Ureter (tissue), 1 donor: ENCODE measurements around the gene VTI1A. TPM values are rescaled to one million over a fixed set of nuclear protein-coding genes. Genes with fewer than 3 reads are reported as not detected.

Source experiments
- DNase-seq: peaks from one replicate; pipeline ENCODE4 v3.0.0-alpha.2; 2020; ENCODE audit warnings: low spot score
- total RNA-seq: library from RNA; stranded (reverse); gene quantifications from one replicate; pipeline ENCODE4 v1.2.4, GENCODE V29; 2023
- donor health status: DM: yes; HTN: yes; CAD: no.

VTI1A gene
- total RNA-seq, 1 donor from 2014 or later = 50.4 TPM

DNA sequence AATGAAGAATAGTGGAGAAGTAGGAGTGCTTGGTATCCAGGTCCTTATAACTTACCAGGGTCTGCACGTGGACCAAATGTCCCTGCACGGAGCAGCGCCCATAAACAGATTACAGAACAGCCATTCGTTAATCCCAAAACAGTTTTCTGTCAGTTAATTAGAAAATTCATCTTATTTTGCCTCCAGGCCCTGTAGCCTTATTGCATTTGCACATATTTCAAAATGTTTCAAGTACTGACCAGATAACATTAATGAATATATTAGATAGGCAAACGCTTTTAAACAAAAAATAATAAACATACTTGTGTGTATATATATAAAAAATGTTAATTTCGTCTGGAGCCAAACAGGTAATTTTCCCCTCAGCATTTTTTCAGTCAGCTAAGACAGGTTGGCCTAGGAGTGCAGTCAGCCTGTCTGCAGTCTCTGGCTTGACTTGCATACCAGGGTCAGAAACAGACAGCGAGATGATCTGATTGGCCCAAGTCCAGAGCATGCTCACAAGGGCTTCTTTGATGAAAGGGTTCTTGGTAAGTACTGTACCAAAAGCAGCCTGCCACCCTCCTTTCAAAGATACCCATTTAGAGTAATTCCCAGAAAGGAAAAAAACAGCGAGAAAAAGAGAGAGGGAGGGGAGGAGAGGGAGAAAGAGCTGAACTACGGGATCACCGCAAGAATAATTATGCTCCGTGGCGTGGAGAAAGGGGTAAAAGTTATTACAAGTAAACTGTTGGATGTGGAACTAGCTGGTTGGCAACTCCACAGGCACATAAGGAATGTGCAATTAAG, 308.6 kb downstream of the VTI1A start:
- no peak for DNase-seq

DNA sequence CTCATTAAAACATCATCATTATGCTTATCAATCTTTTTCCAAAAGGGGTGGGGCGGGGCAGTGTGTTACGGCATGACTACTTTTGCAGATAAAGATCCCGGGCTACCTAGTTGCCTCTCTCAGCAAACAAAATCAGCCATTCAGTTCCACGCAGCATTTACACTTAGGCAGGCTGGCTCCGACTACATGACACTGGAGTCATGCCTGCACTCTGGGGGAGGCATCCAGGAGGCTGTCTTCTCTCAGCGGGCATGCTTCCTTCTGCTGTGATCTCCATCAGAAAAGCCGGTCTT, 309.2 kb downstream of the VTI1A start:
- no peak for DNase-seq

DNA sequence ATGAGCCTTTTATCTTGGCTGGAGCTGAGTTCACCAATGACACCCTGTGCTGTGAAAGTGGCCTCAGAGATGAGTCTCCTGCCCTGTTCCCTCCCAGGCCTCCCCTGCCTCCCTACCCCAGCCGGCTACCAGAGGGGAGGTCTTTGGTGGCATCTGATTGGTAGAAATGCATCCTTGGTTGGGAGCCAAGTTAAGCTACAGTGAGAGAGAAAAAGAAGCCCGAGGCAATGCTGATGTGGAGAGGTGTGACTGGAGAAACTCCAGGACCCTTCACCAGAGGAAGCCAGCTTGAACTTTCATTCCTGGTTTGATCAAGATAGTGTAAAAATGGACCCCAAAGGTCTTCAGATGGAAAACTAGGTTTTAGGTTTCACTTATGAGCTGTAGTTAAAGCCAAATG, 311.9 kb downstream of the VTI1A start:
- DNase-seq = no peak

DNA sequence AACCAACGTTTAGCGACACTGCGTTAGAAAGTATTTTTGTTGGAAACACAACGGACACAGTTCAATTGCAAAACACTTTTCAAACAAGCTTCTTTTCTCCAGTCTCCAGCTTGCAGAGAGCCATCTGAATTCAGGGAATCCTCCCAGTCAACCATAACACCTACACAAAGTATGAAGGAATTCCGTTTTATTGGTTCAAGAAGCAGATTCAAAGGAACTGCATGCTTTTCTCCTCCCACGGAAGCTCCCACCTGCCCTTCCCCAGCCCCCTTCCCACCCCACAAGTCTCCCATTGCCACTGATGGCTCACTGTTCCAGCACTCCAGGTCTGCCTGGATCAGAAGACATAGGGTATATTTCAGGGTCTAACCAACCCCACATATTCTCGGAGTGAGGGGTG, 312.5 kb downstream of the VTI1A start:
- DNase-seq = no peak

- DNase-seq = no peak
Observed at GRCh38 chr10:112761256-112761655, 314.2 kb downstream of the VTI1A start.

DNA sequence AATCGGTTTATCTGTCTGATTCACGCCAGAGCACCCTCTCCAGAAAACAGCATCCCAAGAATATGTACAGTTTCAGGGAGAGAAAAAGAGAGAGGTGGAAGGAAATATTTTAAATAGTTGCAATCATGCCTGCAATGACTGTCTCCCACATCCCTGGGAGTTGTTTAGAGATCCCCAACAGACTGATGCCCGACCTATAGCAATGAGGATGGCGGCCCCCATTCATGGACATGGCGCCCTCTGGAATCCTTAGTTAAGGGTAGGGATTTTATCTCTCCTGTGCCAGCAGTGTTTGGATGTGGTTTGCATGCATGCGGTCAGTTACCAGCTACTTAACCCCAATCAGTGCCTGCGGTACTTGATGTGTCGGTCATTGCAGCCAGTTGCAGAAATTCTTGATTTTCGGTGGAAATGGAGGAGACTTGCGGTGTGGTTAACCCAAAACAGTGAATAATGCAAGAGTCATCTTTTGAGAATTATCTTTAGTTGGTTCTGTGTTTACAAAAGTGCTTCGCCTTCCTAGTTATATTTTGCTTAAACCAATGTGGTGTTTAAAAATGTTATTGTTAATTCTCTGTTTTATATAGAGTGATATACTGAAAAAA, 317.0 kb downstream of the VTI1A start:
- DNase-seq = no peak

DNA sequence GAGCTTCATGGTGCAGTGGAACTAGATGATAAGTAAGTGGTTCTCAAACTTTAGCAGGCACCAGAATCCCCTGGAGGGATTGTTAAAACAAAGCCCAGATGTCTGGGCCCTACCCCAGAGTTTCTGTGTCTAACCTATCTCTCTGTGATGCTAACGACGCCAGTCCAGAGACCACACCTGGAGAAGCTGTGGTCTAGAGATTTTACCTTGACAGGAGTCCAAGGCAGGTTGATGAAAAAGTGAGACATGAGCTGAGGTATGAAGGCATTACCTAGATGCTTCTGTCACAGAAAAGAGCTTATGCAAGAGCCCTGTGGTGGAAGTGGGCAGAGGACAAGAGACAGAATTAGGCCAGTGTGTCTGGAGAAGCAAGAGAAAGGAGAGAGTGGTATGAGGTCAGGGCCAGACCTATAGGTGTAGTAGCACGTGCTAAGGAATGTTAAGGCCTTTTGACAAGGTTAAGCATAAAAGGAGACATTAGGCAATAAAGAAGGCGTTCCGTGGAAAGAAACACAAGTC, 318.8 kb downstream of the VTI1A start:
- no peak for DNase-seq

DNA sequence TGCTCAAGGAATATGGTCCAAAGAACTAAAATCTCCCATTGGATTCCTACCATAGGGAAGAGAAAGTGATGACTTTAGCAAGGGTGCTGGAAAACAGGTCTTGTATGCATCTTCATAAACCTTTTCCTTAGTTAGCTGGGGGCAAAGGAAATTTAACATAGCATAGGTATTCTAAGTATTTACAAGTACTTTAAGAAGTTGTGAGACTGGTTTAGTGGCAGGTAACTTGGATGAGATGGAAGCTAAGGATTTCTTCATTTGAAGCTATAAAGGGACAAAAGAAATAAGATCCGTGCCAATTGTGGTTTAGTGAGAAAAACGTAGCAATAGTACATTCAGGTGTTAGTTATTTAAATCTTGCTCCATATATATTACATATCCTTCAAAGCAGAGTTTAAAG, 319.6 kb downstream of the VTI1A start:
- DNase-seq = no peak

DNA sequence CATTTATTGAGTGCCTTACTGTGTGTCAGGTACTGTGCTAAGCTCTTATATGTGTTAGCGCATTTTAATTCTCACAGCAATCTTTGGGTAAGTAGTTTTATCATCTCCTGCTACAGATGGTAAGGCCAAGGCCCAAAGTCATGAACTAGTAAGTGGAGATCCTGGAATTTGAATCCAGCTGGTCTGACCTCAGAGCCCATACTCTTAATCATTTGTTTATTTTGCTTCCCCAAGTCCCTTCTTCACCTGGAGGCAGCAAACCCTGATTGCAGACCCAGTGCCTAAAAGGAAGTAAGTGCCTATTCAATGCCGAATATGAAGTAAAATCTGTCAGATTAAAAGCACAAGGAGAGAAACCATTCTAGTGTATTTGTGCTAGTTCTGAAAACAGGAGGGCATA, 320.1 kb downstream of the VTI1A start:
- DNase-seq = no peak

DNA sequence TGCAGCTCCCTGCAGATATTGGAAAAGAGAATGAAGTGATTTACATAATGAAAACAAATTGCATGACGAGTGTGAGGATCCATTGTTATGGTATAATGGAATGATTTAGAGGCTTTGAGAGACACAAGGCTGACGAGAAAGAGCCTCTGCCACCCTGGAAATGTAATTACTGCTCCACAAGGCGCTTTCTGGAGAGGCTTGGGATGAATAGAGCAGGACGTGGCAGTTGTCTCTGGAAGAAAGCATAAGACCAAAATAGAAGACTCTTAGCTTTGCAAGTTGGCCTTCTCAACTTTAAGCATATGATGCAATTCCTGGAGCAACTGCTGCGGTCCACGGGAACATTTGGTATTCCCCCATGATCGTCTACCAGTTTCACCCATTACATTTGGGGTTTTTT, 321.1 kb downstream of the VTI1A start:
- no peak for DNase-seq

DNA sequence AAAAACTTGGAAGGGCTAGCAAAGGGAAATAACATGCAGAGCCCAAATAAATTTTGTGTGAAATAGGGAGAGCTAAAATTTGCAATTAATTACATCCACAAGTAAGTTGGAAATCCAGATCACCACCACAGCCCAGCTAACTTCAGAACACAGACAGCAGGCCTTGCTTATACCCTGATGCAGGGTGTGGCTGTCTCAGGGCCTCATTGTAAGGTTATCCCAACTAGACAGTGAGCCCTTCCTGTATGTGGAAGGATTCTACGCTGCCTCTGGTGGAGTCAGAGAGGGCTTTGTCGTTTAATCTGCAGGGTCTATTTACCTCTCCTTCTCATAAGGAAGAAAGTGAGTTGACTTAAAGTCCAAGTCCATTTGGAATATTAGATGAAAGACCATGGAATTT, 322.1 kb downstream of the VTI1A start:
- DNase-seq = no peak

DNA sequence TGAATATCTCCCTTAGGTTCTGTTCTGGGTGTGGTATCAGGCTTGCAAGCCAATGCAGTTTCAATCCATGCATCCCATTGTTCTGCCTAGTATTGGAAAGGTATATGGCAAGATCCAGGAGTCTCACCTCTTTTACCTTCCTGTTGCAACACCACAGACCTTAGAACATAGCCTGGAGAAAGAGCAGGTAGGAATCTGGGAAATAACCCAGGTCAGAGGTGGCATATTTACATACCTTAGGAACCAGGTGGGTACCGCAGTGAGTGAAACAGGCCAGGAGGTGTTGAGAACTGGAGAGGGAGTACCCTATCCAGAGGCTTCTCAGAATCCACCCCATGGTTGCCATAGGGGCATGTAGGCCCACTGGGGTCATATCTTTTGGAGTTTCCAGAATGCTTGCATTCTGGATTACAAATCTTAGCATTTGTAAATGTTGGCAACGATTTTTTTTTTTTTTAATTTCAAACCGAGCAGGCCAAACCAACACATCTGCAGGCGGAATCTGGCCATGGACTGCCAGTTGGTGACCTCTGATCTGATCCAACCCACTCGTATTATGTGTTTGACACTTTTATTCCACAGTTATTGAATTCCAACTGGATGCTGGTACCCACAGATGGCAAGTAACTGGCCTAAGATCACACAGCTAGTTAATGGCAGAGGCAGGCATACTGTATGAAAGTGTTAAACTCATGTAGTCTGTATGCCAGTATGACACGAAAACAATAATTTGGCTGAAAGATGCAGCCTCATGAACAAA, 322.8 kb downstream of the VTI1A start:
- DNase-seq = no peak

DNA sequence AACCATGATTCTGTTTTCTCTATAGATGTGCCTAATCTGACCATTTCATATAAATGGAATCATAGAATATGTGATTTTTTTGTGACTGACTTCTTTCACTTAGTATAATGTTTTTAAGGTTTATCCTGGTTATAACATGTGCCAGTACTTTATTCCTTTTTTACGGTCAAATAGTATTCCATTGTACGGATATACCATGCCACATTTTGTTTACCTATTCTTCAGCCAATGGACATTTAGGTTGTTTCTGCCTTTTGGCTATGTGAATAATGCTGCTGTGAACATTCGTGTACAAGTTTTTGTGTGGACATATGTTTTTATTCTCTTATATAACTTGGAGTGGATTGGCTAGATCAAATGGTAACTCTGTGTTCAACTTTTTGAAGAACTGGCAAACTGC, 324.7 kb downstream of the VTI1A start:
- no peak for DNase-seq

DNA sequence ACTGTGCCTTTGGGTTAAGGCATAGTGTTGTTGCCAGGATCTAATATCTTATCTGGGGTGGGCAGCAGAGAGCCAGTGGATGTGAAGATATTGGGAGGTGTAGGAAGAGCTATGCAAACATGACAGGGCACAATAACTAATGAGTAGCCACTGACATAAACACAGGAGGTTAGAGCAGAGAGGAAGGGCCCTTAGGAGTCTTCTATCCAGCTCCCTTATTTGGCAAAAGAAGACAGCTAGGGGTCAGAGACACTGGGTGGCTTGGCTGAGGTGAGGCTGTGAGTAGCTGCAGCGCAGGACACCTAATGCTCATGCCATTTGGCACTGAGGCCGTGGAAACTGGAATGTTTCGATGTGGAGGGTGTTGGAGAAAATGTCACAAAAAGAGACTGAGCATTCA, 326.8 kb downstream of the VTI1A start:
- DNase-seq = no peak

DNA sequence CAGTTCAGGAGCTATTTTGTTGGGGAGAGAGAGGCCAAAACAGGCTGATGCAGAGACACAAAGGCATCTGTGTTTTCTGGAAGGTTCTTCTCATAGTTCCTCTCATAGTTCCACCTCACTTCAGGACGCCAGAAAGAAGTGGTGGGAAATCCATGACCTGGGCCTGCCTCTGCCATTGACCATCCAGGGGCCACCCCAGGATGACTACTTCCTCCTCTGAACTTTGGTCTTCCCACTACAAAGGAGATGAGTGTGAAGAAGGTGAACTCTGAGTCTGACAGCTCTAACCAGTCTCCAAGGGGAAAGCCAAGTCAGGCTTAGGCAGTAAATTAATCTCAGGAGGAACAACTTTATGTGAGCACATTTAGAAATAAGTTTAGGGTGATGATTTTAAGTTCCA, 327.2 kb downstream of the VTI1A start:
- no peak for DNase-seq

DNA sequence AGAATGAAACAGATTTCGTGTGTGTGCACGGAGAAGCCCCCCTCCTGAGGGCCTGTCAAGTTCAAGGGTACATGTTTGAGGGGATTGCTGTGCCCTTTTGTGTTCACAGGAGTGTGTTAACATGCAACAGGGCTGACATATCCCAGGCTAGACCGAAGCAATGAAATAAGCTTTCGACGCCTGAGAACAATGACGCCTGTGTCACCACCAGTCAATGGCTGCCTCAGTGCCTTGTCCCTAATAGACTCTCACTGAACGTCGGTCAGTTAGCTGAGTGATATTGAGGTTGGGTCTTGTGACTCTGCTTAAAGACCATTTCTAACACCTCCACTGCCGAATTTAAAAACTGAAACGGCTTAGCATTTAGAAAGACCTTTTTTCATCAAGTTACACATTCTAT, 327.8 kb downstream of the VTI1A start:
- DNase-seq = no peak

DNA sequence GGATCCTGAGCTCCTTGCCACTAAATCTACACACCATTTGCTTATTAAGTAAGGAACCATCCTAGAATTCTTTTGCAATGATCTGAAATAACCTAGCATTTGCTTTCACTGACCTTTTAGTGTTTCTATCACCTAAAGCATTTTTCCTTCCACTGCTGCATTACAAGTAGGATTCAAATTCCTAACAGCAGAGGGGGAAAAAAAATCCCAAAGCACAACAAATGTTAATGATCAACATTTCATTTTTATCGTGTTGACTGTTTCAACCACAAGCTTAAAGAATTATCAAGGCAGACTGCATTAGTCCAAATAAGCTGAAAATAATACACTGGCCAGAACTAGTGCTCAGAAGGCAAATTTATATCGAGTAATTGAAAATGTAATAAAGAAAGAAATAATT, 328.4 kb downstream of the VTI1A start:
- DNase-seq = no peak

- DNase-seq = no peak
Observed at GRCh38 chr10:112775892-112776674, 329.1 kb downstream of the VTI1A start.

DNA sequence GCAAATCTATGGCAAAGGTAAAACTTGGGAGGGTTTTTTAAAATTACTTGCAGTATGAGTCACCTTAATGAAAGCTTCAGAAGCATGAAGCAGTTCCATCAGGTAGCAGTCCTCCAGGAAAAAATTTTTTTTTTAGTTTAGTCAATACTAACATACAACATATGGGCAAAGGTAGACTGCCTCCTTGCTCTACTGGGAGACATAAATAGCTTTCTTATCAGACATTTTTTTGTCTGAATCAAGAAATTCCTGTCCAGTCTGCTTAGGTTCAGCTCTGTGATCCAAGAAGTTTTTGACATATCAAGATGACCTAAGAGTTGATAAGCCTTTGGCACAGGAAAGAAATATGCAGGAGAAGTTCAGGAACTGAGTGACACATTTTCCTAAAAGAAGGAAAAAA, 331.6 kb downstream of the VTI1A start:
- no peak for DNase-seq

DNA sequence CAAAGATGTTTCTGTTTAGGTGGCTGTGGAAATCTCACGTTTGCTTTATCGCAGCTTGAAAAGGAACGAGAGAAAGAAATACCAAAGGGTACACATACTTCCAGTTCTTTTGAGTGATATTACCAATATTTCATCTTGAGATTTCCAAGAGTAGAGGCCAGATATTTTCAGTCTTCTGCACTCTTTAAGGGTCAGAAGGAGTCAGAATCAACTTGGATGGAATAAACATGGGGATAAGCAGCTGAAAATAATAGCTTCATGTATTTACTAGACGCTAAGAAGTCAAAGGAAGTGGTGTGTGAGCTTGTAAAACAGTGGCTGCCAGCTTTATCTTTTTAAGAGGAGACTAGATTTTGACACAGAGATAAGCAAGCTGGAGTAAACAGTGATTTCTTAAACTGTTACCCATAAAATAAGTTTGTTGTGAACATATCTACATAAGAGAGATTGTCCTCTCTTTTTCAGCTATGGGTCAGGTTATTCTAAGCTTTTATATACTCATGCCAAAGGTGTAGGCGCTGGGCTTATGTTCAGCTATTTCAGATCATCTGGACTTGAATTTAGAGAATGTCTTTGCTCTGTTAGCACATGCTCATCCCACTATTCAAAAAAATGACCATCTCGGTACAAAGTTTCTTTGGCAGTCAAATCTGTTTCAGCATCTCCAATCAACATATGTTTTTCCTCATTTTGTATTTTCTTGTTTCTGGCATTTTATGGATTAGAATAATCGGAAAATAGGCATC, 332.2 kb downstream of the VTI1A start:
- DNase-seq = no peak

- peak; percentile 46 for DNase-seq
Observed at GRCh38 chr10:112782200-112782907, 335.3 kb downstream of the VTI1A start.
